Measurements from ENCODE around the gene PAK1.
A peak's percentile ranks its signal among the peaks of the same experiment; 100 is the strongest.

PAK1 gene

DNA sequence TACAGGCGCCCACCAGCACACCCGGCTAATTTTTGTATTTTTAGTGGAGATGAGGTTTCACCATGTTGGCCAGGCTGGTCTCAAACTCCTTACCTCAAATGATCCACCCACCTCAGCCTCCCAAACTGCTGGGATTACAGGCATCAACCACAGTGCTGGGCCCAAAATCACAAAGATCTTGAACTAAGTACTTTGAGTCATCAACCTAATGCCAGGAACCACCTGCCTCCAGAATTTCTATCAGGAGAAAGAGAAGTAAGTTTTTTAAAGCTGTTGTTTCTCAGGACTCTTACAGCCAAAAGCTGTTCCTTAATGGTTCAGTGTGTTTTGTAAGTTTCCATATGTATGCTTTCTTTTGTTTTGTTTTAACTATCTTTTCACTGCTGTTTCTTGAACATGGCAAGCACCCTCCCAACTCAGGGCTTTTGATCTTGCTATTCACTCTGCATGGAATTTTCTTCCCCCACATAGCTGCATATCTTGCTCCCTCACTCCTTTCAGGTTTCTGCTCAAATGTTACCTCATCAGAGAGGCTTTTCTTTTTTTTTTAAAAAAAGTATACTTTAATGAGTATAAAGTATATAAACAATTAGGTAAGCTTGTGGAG is 6.0 kb upstream of the PAK1 start:
- DNase-seq (ENCODE audit: low read depth, low spot score), result no peak
- H3K4me3 ChIP-seq (ENCODE audit: low read length), result no peak overlapping the region

DNA sequence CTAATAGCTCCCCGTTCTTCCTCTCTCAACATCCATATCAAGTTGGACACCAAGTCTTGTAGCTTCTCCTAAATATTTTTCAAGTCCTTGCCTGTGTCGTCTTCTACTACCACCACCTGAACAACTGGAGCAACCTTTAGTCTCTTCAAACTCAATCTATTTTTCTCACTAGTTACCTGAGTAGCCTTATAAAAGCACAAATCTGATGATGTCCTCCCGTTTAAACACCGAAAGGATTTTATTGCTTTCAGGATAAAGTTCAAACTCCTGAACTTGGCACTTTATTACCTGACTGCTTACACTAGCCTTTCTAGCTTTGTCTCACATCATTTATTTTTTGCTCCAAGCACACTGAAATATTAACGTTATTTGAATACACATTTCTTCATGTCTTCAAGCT is 1.3 kb upstream of the PAK1 start:
- DNase-seq (ENCODE audit: low read depth, low spot score), result no peak
- no peak overlapping the region for H3K4me3 ChIP-seq (ENCODE audit: low read length)

DNA sequence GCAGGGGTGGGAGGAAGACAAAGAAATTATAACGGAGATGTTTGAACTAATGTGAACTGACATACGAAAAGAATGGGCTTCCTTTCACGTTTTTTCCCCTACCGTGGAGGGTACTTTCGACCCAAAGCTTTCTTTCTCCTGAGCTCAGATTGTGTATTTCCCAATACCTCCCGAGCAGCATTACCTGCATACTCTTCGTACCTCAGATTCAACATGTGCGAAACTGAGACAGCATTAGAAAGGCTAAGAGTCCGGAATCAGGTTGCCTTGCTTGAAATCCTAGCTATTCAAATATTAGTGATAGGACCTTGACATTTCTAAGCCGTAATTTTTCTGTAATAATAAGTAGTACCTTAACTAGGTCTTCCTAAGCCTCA is 778 bp upstream of the PAK1 start:
- no peak overlapping the region for H3K4me3 ChIP-seq (ENCODE audit: low read length)
- no peak for DNase-seq (ENCODE audit: low read depth, low spot score)

DNA sequence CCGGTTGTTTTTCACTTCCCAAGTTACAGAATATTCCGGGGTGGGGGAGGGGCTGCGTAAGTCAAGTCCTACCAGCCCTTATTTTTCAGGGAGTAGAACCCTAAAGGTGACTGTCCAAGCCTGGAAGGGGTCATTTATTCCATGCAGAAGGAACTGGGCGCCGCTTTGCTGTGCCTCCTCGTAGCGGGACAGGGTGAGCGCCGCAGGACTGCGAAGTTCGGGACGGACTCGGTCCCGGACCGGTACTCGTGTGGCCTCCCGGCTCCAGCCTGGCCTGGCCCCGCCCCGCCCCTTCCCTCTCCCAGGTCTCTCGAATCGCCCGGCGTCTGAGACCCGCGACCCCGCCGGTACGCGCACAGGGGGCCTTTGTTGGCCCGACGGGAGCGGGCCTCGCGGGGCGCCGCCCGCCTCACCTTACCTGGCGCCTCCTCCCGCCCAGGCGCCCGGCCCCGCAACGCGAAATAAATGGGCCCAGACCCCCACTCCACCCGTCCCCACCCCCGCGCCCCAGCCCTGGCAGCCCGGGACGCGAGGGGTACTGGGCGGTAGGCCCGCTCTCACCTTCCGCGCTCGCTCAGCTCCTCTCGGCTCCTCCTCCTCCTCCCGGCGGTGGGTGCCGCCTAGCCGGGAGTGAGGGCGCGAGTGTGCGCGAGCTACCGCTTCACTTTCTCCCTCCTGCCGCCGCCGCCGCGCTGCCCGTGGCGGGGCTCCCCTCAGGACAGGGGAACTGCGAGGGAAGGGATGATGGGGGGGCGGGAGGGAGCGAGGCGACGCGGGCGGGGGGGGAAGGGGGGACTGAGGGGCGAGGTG is 698 bp downstream of the PAK1 start:
- DNase-seq (ENCODE audit: low read depth, low spot score), result no peak
- H3K4me3 ChIP-seq (ENCODE audit: low read length), result peak overlapping the region; percentile 63

DNA sequence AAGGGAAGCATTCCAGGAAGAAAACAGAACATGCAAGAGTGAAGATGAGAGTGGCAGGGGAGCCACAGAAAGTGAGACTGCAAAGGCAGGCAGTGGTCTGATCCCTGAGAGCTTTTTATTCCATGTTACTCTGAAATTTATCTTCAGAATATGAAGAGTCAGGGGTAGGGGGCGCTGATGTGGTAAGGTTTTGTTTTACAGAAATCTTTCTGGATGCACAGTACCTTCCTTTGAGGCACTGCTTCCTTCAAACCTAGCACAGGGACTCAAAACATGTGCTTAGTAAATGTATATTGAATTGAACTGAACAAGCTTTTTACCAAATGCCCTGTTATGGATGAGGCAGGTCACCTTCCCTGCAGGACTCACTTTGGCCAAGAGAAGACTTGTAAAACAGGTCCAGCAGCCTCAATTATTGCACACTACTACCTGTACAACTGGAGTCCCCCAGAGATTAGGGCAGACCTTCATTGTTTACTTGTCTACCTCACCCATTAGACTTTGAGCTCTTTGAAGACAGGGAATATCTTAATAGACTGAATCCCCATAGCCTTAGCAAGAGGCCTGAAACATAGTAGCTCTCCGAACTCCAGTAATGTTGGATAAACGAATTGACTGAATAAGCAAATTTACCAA is 2.2 kb downstream of the PAK1 start:
- no peak for DNase-seq (ENCODE audit: low read depth, low spot score)
- no peak overlapping the region for H3K4me3 ChIP-seq (ENCODE audit: low read length)

DNA sequence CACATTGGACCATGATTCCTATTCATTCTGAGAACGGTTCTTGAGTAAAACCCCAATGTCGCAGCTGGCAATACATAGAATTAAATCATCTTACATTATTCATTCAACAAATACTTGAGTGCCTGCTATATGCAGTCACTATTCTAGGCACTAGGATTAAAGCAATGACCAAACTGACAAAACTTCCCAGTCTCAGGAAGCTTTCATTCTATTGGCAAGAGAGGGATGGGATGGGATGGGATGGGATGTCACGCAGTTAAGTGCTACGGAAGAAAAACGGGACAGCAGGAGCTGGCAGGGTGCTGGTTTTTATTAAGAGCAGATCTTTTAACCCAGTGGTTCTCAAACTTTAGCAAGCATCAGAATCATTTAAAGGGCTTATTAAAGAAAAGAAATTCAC is 2.9 kb downstream of the PAK1 start:
- no peak overlapping the region for H3K4me3 ChIP-seq (ENCODE audit: low read length)
- DNase-seq (ENCODE audit: low read depth, low spot score), result no peak

DNA sequence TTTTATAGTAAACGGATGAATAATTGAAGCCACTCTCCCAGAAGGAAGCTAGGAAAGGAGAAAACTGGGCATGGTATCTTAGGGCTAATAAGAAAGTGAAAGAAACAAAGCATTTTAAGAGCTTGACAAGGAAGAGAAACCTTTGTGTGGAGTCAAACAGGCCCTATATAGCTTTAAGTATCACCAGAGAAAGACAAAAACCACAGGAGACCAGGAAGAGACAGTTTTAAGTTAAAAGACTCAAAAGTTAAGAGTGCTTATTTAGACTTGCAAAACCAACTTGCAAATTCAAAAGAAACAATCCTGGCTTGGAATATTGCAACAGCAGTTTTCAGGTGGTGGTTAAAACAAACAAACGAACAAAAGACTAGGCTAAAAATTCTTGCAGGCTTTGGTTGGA is 3.4 kb downstream of the PAK1 start:
- no peak for DNase-seq (ENCODE audit: low read depth, low spot score)
- H3K4me3 ChIP-seq (ENCODE audit: low read length), result no peak overlapping the region

DNA sequence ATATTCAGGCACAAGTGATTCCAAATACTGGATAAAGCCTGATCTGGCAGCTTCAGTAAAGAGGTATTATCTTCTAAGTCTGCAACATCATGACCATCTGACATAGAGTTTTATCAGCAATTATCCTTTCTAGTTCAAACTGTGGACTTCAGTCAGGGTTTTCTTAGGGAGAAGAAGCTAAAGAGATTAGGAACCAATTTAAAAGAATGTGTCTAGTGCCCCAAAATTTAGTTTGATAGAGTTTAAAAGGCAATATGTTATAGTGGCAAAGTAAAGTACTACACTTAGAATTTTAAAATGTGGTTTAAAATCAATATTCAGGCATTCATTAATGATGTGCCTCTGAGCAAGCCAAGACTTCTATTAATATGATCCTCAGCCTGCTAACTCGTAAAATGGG is 5.4 kb downstream of the PAK1 start:
- no peak for DNase-seq (ENCODE audit: low read depth, low spot score)
- no peak overlapping the region for H3K4me3 ChIP-seq (ENCODE audit: low read length)

DNA sequence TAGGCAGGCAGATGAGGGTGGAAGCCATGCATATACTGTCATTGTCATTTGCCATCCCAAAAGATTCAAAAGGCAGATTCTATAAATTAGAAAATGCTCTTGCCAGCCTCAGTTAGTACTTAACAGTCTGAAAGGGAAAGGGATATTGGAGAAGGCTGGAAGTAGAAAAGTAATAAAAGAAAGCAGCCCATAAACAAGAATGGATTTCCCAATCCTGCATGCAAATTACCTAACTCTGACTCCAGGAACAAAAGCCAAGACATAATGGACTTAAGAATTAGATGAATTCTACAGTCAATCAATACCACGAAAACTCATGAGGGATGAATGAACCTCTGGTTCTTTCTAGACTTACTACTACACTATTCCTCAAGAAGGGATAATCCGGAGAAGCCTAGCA is 5.9 kb downstream of the PAK1 start:
- DNase-seq (ENCODE audit: low read depth, low spot score), result no peak
- H3K4me3 ChIP-seq (ENCODE audit: low read length), result no peak overlapping the region

DNA sequence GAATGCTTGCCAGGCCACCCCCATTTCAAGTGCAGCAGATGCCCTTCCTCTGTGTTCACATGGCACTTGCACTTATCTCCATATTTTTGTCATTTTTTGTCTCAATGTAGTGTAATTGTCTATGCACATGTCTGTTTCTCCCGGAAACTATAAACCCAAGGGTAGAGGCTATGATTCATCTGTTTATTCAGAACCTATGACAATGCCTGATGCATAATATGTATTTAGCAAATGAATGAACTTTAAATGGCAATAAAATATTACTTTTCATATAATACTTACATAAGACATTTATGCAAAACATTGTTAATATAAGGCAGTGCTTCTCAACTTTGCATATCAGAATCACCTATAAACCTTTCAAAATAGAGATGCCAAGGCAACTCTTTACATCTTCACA is 6.7 kb downstream of the PAK1 start:
- no peak for DNase-seq (ENCODE audit: low read depth, low spot score)
- H3K4me3 ChIP-seq (ENCODE audit: low read length), result no peak overlapping the region

DNA sequence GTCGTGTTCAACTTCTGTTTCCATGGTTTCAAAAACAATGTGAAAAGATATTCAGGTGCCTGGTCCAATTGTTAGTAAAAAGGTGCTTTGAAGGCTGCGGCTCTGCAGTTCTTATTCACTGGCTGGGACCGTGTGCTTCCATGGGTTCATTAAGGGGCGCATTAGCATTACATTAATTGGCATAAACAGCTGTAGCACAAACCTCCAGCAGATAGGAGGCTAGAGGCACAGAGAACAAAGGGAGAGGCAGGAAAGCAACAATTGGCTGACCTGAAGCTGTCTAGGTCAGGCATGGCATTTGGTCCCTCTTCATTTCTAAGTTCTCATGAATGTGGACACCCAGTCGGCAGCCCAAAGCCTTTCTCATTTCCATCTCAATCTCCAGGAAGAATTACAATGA is 16.6 kb downstream of the PAK1 start:
- DNase-seq (ENCODE audit: low read depth, low spot score), result no peak
- no peak overlapping the region for H3K4me3 ChIP-seq (ENCODE audit: low read length)

DNA sequence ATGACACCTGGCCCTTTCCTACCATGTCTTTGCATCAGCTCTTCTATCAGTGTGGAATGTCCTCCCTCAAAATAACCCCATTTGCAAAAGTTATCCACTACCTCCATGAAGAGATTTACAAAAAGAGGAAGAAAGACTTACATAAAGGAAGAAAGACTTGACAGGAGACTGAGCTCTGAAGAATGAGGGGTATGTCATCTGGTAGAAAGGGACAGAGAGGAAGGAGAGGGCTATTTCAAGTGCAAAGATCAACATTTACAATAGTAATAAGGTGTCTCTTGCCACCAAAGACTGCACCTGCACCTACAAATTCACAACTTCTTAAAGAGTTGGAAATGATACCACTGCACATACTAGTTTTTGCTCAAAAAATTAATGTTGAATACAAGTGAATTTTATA is 18.2 kb downstream of the PAK1 start:
- H3K4me3 ChIP-seq (ENCODE audit: low read length), result no peak overlapping the region

DNA sequence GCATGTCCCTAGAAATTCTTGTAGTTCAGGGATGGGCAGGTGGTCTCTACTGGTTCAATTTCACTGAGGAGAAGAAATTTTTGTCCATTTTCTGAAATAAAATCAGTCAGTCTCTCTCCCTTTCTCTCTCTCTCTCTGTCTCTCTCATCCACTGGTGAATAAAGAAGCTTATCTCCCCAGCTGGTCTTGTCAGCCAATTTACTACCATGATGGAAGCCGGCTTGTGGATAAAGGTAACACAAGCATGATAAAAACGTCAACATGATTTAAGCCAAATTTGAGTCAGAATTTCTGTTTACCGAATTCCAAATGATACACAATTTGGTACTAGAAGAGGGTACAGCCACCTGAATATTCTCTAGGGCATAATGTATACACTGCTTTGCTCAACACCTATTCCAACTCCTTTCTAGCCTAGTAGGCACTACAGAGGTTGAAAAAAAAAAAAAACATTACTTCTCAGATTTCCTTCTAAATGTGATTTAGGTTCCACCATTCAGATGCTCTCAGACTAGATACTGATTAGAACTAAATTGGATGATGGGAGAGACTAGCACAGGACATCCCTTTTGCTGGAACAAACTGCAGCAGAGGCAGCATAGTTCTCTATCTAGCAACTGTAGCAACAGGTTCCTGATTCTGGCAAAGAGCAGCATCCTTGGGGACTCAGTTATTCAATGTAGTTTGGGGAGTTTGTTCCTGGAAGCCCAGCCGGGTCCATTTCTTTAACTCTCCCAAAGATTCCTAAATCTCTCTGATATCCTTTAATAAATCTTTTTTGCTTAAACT is 18.8 kb downstream of the PAK1 start:
- H3K4me3 ChIP-seq (ENCODE audit: low read length), result no peak overlapping the region
- no peak for DNase-seq (ENCODE audit: low read depth, low spot score)

More for the DNA sequence above, 18.2 kb downstream of the PAK1 start:
- DNase-seq (ENCODE audit: low read depth, low spot score), result no peak

DNA sequence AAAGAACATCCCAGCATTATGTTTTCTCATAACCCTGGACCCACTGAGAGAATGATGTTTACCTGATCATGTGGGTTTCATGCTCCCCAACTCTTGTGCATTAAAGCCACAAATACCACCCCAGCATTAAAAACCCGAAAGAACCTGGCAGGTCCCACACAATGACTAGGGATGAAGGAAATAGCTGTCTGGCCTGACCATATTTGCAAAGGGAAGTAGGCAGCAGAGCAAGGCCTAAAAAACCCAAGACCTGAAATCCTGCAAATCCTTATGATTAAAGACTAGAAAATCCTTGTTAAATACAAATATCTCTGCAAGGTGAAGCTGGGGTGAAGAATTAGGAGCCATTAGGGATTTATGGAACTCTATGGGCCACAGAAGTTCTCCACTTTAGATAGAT is 23.7 kb downstream of the PAK1 start:
- DNase-seq (ENCODE audit: low read depth, low spot score), result no peak
- no peak overlapping the region for H3K4me3 ChIP-seq (ENCODE audit: low read length)

DNA sequence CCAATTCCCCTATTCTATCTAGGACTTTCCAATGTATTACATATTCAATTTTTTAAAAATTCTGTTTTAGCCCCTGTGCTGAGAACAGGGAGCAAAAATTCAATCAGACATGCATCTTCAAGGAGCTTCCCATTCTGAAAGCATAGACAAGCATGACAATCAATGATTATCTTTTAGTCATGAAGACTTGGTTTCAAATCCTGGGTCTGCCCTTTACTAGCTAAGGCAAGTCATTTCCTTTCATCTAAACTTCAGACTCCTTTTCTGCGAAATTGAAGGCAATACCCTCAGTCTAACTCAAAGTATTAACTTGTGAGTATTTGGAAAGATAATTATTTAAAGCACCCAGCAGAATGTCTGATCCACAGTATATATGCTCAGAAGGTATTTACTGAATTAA is 24.1 kb downstream of the PAK1 start:
- no peak for DNase-seq (ENCODE audit: low read depth, low spot score)
- no peak overlapping the region for H3K4me3 ChIP-seq (ENCODE audit: low read length)

DNA sequence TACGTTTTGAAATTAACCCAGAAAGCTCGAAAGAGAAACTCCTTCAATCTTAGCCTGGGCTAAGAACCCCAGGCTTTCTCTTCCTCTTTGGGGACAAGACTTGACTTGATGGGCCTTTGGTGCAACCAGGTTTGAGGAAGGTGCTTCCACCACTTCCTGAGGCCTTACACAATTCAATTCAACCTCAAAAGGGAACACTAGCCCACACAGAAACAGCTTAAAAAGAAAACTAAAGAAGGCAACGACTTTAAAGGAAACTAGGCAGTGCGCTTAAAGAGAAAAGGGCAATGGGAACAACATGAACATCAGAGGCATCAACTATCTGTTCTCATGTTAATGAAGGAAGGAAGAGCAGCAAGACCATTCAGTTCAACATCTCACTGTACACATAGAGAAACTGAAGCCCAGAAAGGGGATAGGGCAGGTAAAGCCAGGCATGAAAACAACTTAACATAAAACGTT is 24.8 kb downstream of the PAK1 start:
- H3K4me3 ChIP-seq (ENCODE audit: low read length), result no peak overlapping the region
- peak; percentile 81 for DNase-seq (ENCODE audit: low read depth, low spot score)

DNA sequence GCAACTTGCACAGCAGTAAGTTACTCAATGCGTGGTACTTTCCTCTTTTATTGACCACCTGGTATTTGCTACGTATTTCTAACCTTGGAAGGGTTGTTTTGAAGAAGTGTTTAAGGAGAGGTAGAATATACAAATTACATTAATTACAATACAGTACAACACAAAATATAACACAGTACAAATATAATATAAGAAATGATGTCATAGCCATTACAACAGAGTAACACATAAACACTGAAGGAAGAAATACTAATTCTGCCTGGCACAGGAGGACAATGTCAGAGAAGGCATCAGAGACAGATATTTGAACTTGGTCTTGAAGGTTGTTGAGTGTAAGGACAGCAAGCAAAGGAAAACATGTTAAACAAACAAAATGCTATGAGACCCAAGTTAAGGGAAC is 25.6 kb downstream of the PAK1 start:
- no peak overlapping the region for H3K4me3 ChIP-seq (ENCODE audit: low read length)
- no peak for DNase-seq (ENCODE audit: low read depth, low spot score)

DNA sequence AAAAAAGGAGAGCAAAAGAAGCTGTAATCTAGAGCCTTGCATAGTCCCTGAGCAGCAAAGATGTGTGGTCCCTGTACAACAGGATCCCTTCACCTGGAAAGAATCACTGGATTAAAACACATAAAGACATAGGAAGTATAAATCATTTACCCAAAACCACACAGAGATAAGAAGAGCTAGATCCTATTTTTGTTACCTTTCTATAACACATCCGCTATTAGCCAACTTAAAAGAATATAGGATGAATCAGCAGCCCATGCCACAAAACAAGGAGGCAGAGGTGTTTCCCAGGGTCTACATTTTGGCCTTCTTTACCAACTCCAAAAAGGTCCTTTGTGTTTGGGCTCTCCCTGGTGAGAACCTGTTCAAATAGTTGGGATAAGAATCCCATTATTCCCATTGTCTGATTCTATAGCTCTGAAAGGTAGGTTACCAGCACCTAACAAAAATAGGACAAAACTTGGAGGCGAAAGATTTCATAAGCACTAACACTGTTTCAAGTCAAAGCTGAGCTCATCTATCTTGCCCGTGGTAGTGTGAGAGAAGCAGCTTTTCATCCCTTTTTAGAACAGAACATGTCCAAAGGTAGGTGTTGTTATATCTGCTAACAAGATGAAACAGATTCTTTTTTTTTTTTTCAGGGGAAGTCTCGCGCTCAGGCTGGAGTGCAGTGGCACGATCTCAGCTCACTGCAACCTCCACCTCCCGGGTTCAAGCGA is 26.8 kb downstream of the PAK1 start:
- no peak overlapping the region for H3K4me3 ChIP-seq (ENCODE audit: low read length)
- DNase-seq (ENCODE audit: low read depth, low spot score), result no peak

DNA sequence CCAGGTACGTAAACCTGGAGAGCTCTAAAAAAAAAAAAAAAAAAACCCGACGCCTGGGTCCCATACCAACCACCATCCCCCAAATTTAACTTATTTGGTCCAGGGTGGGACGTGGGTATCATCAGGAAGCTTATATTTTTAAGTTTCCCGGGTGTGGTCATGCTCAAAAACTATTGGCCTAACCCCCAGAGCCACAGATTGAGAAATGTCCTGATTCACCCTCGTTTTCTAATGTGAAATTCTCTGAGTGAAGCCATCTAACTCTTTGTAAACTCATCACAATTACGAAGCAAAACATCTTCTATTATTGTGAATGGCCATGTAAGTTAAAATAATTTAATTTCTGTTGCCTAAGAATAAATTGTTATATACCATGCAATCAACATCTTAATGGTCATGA is 29.6 kb downstream of the PAK1 start:
- no peak for DNase-seq (ENCODE audit: low read depth, low spot score)
- no peak overlapping the region for H3K4me3 ChIP-seq (ENCODE audit: low read length)

Data from Jurkat, Clone E6-1 (cell line).